ENCODE results near the gene COLEC12.

Gene COLEC12

GRCh38 chr18:473802-474201, 26.7 kb downstream of the COLEC12 start:
- no peak for DNase-seq

GRCh38 chr18:471716-472115, 28.8 kb downstream of the COLEC12 start:
- no peak for DNase-seq

GRCh38 chr18:470661-471501, 29.6 kb downstream of the COLEC12 start:
- no peak for DNase-seq

- DNase-seq = no peak
Observed at GRCh38 chr18:468955-469790, 31.3 kb downstream of the COLEC12 start.

- no peak for DNase-seq
Observed at GRCh38 chr18:463827-464541, 36.5 kb downstream of the COLEC12 start.

- no peak for DNase-seq
Observed at GRCh38 chr18:463403-463802, 37.1 kb downstream of the COLEC12 start.

GRCh38 chr18:461762-462161, 38.7 kb downstream of the COLEC12 start:
- DNase-seq = no peak

- no peak for DNase-seq
Observed at GRCh38 chr18:460791-461190, 39.7 kb downstream of the COLEC12 start.

GRCh38 chr18:459814-460593, 40.5 kb downstream of the COLEC12 start:
- DNase-seq = no peak

GRCh38 chr18:457521-458412, 42.7 kb downstream of the COLEC12 start:
- DNase-seq = no peak

GRCh38 chr18:457140-457519, 43.4 kb downstream of the COLEC12 start:
- no peak for DNase-seq

- DNase-seq = no peak
Observed at GRCh38 chr18:456361-457139, 44.0 kb downstream of the COLEC12 start.

- no peak for DNase-seq
Observed at GRCh38 chr18:453400-453799, 47.1 kb downstream of the COLEC12 start.

GRCh38 chr18:452816-453215, 47.7 kb downstream of the COLEC12 start:
- DNase-seq = no peak

- DNase-seq = no peak
Observed at GRCh38 chr18:449374-449773, 51.1 kb downstream of the COLEC12 start.

GRCh38 chr18:448116-448790, 52.2 kb downstream of the COLEC12 start:
- DNase-seq = no peak

- DNase-seq = no peak
Observed at GRCh38 chr18:446941-447560, 53.5 kb downstream of the COLEC12 start.

GRCh38 chr18:445055-445454, 55.4 kb downstream of the COLEC12 start:
- DNase-seq = no peak

GRCh38 chr18:438571-438970, 61.9 kb downstream of the COLEC12 start:
- DNase-seq = no peak

- DNase-seq = no peak
Observed at GRCh38 chr18:435940-436339, 64.6 kb downstream of the COLEC12 start.
